AG08396 (cell line): Measurements from ENCODE around the gene PLCB2.
A peak's percentile ranks its signal among the peaks of the same experiment; 100 is the strongest.

ENCODE experiments used
- DNase-seq: peaks from one replicate; pipeline ENCODE4 v3.0.0; 2012; ENCODE audit warnings: low spot score, mixed read lengths

The PLCB2 gene

GRCh38 chr15:40340038-40340739 lies 32.5 kb upstream of the PLCB2 start:
- DNase-seq = peak; percentile 70

GRCh38 chr15:40339621-40339945 lies 31.8 kb upstream of the PLCB2 start:
- no peak for DNase-seq

GRCh38 chr15:40338921-40339620 lies 31.3 kb upstream of the PLCB2 start:
- DNase-seq = peak; percentile 93

- DNase-seq = peak; percentile 75
These were observed 30.4 kb upstream of the PLCB2 start for GRCh38 chr15:40338041-40338657.

GRCh38 chr15:40337597-40337996 lies 29.9 kb upstream of the PLCB2 start:
- DNase-seq = no peak

- DNase-seq = no peak
These were observed 29.0 kb upstream of the PLCB2 start for GRCh38 chr15:40336744-40337122.

GRCh38 chr15:40335938-40336743 lies 28.4 kb upstream of the PLCB2 start:
- no peak for DNase-seq

GRCh38 chr15:40334941-40335795 lies 27.4 kb upstream of the PLCB2 start:
- DNase-seq = no peak

GRCh38 chr15:40334541-40334940 lies 26.8 kb upstream of the PLCB2 start:
- no peak for DNase-seq

GRCh38 chr15:40333922-40334492 lies 26.3 kb upstream of the PLCB2 start:
- no peak for DNase-seq

GRCh38 chr15:40332113-40332781 lies 24.5 kb upstream of the PLCB2 start:
- no peak for DNase-seq

- DNase-seq = no peak
These were observed 23.9 kb upstream of the PLCB2 start for GRCh38 chr15:40331637-40332036.

GRCh38 chr15:40331026-40331425 lies 23.3 kb upstream of the PLCB2 start:
- DNase-seq = no peak

GRCh38 chr15:40330368-40330836 lies 22.7 kb upstream of the PLCB2 start:
- no peak for DNase-seq

GRCh38 chr15:40329804-40330203 lies 22.1 kb upstream of the PLCB2 start:
- DNase-seq = no peak

GRCh38 chr15:40328751-40329150 lies 21.0 kb upstream of the PLCB2 start:
- DNase-seq = no peak

- DNase-seq = no peak
These were observed 20.4 kb upstream of the PLCB2 start for GRCh38 chr15:40328176-40328575.

- DNase-seq = no peak
These were observed 19.7 kb upstream of the PLCB2 start for GRCh38 chr15:40327457-40327856.

- DNase-seq = no peak
These were observed 18.0 kb upstream of the PLCB2 start for GRCh38 chr15:40325700-40326099.

- DNase-seq = no peak
These were observed 17.5 kb upstream of the PLCB2 start for GRCh38 chr15:40325188-40325587.
